ENCODE data around the gene IKBKG.
"Not testable (repeated sequence)": the region's sequence is repeated elsewhere in the genome, so short reads cannot be mapped to it uniquely, and the experiment has no call there.

The IKBKG gene, protein sequence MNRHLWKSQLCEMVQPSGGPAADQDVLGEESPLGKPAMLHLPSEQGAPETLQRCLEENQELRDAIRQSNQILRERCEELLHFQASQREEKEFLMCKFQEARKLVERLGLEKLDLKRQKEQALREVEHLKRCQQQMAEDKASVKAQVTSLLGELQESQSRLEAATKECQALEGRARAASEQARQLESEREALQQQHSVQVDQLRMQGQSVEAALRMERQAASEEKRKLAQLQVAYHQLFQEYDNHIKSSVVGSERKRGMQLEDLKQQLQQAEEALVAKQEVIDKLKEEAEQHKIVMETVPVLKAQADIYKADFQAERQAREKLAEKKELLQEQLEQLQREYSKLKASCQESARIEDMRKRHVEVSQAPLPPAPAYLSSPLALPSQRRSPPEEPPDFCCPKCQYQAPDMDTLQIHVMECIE

DNA sequence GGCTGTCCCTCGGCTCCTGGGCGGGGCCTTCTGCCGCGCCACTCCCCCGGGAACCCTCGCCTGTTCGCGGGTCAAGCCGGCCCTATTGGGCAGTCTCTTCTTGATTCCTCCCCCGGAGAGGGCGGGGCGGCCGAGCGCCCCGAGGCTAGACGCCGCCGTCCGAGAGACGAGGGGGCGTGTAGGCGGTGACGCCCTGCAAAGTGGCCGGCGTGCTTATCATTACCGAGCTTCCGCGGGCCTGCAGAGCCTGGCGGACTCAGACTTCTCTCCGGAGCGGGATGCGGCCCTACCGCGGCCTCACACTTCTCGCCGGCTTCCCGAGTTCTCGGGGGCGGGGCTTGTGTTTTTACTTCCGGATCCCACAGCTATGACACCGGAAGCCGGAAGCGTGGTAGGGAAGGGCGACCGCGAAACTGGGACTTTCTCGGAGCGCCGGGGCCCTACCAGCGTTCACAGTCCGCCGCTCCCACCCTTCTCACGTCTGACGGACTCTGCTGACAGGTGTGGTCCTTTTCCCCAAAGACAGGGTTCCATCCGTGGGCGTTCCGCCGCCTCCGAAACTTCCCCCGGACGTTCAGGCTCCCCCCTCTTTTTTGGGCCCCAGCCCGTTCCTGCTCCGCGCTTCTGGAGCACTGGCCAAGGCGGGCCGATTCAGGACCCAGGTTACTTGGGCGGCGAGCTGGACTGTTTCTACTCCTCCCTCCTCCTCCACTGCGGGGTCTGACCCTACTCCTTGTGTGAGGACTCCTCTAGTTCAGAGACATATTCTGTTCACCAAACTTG lies at the start of gene IKBKG:
IKBKG (plus strand) TSS at position 376 of the 783 bp plus-strand sequence. CDS start 4,383 bp downstream, outside the sequence.
- TF ChIP-seq, protein P1, sequence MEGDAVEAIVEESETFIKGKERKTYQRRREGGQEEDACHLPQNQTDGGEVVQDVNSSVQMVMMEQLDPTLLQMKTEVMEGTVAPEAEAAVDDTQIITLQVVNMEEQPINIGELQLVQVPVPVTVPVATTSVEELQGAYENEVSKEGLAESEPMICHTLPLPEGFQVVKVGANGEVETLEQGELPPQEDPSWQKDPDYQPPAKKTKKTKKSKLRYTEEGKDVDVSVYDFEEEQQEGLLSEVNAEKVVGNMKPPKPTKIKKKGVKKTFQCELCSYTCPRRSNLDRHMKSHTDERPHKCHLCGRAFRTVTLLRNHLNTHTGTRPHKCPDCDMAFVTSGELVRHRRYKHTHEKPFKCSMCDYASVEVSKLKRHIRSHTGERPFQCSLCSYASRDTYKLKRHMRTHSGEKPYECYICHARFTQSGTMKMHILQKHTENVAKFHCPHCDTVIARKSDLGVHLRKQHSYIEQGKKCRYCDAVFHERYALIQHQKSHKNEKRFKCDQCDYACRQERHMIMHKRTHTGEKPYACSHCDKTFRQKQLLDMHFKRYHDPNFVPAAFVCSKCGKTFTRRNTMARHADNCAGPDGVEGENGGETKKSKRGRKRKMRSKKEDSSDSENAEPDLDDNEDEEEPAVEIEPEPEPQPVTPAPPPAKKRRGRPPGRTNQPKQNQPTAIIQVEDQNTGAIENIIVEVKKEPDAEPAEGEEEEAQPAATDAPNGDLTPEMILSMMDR (conservative IDR thresholded peaks at IDR 0.05; ENCODE audit: low read depth): no peak
- peak within 1 kb of the TSS; percentile 96 for H3K27ac ChIP-seq
- peak; percentile 87 for DNase-seq (ENCODE audit: low spot score)
- POLR2A ChIA-PET (ENCODE audit: low non-redundant PET): interaction anchor here (1.0 kb wide), 1 partner anchor 21 kb away, joined by 3 read pairs; no protein-coding TSS in a partner anchor
- CTCF ChIA-PET: interaction anchor here (0.6 to 0.7 kb wide), 2 partner anchors 36 to 49 kb away, joined by 3 to 6 read pairs; no protein-coding TSS in a partner anchor

DNA sequence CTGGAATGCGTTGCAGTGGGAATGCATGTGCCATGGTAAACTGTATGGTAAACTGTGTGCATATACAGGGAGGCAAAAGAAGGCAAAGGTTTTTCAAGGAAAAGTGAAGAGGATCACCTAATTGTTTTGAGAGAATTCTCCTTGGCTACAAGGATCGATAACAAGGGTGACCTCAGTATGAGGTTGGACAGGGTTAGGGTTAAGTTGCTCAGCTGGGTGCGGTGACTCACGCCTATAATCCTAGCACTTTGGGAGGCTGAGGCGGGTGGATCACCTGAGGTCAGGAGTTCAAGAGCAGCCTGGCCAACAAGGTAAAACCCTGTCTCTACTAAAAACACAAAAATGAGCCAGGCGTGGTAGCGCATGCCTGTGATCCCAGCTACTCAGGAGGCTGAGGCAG lies 46.0 kb upstream of the IKBKG start:
- H3K27ac ChIP-seq; CTCF ChIA-PET; DNase-seq (ENCODE audit: low spot score); POLR2A ChIA-PET (ENCODE audit: low non-redundant PET): not testable (repeated sequence)

DNA sequence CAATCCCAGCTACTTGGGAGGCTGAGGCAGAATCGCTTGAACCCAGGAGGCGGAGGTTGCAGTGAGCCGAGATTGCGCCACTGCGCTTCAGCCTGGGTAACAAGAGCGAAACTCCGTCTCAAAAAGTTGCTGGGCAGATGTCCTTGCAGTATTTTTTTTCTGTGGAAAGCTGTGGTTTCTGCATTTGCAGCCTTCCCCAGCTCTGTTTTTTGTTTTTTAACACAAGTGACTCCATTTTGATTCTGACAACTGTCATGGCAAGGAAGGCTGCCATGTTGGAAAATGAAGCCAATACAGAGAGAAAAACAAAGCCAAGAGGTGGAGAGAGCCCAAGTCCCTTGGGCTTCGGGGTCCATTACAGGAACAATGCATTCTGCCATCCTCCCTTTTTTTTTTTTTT lies 45.3 kb upstream of the IKBKG start:
- DNase-seq (ENCODE audit: low spot score): no peak
- ChIA-PET CTCF (no interaction called here), POLR2A (ENCODE audit: low non-redundant PET) (no interaction called here)
- TF ChIP-seq, protein P1 (conservative IDR thresholded peaks at IDR 0.05; ENCODE audit: low read depth): no peak
- H3K27ac ChIP-seq: no peak overlapping the region

DNA sequence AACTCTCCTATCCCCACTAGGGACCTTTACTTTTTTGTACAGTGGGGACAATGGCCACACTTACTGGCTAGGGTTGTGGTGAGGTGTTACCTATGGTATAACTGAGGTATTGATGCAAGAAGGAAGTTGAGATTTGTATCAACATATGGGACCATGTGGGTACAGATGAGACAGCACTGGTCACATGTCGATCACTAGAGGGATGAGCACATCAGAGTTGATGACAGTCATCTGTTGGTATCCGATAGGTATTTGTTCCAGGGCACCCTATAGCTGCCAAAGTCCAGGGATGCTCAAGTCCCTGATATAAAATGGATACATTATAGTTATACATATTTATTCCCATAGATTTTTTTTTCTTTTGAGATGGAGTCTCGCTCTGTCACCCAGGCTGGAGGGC lies 44.4 kb upstream of the IKBKG start:
- TF ChIP-seq, protein P1 (conservative IDR thresholded peaks at IDR 0.05; ENCODE audit: low read depth): no peak
- ChIA-PET POLR2A (ENCODE audit: low non-redundant PET) (no interaction called here), CTCF (no interaction called here)
- no peak overlapping the region for H3K27ac ChIP-seq
- no peak for DNase-seq (ENCODE audit: low spot score)

DNA sequence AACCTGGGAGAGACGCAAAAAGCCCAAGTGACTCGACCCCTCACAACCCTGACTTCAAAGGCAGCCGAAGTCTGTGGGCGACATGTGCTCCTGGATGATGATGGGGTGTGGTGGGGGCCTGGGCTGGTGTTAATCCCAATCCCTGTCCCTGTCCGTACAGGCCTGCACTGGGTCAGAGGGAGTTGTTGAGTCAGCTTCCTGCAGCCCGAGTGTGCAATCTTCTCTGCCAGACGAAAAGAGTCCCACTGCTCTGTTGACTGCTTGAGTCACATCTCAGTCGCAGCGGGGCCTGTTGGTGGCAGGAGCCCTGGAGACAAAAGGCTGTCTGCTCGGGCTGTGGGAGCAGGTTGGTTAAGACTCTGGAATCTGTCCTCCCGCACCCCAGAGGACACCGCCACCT lies 41.7 kb upstream of the IKBKG start:
- POLR2A ChIA-PET (ENCODE audit: low non-redundant PET): no interaction called here
- DNase-seq (ENCODE audit: low spot score): no peak
- TF ChIP-seq, protein P1 (conservative IDR thresholded peaks at IDR 0.05; ENCODE audit: low read depth): no peak
- CTCF ChIA-PET: no interaction called here
- H3K27ac ChIP-seq: peak overlapping the region; percentile 73

DNA sequence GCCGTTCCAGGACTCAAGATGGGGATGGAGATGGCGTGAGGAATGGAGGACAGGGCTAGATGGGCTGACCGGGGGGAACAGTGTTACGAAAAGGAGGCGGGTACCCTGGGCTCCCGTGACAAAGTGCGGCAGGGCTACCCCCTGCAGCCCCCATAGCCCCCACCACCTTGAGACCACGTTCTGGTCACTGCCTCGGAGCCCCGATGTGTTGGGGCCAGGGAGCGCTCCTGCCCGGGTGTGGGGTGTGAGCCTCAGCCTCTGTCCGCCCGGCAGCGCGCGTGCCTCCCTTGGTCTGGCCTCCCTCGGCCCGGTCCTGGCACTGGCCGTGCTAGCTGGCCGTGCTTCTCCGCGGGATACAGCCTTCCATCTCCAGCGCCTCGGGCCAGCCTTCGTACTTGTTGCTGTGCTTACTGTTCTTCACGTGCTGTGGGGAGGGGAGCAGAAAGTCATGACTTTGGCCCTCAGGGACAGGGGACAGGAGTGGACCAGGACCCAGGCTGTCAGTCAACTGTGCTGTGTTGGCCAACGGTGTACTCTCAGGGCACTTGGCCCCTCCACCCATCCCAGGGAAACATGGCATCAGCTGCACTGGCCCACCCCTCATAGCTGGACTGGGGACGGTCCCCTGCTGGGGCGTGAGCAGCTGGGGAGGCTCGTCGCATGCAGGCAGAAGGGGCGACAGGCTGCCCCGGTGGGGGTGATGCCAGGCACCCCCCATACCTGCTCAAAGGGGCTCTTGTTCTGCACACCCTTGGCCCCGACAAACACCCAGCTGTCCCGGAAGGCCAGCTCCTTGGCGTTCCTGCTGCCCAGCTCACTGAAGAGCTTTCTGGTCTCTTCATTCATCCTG lies 40.7 kb upstream of the IKBKG start:
- peak overlapping the region; percentile 73 for H3K27ac ChIP-seq
- ChIA-PET CTCF (interaction anchor here (0.6 kb wide), 1 partner anchor 605 kb away, joined by 3 read pairs; no protein-coding TSS in a partner anchor), POLR2A (ENCODE audit: low non-redundant PET) (no interaction called here)
- DNase-seq (ENCODE audit: low spot score): no peak
- TF ChIP-seq, protein P1 (conservative IDR thresholded peaks at IDR 0.05; ENCODE audit: low read depth): no peak
